Mesodermal cell (in vitro differentiated cells): ENCODE results near the gene TWNK.

Experiments
- H3K27ac ChIP-seq: 2 replicates; pipeline ENCODE4 v1.7.0; 2013; ENCODE audit warnings: mild to moderate bottlenecking, low read depth, low read length, moderate library complexity; ENCODE audit not compliant: severe bottlenecking
- H3K36me3 ChIP-seq: 2 replicates; pipeline ENCODE4 v1.7.1; 2013; ENCODE audit warnings: mild to moderate bottlenecking, low read length, moderate library complexity; ENCODE audit not compliant: control insufficient read depth, insufficient read depth
- H3K4me1 ChIP-seq: one replicate; pipeline ENCODE4 v1.7.1; 2013; ENCODE audit warnings: mild to moderate bottlenecking, low read length; ENCODE audit not compliant: insufficient read depth, control insufficient read depth, poor library complexity, severe bottlenecking
- H3K4me3 ChIP-seq: 2 replicates; pipeline ENCODE4 v1.7.0; 2013; ENCODE audit warnings: low read length, control low read depth, mild to moderate bottlenecking; ENCODE audit not compliant: insufficient read depth, poor library complexity, severe bottlenecking; ENCODE audit errors: extremely low read depth
- H3K9me3 ChIP-seq: 2 replicates; pipeline ENCODE4 v1.7.1; 2013; ENCODE audit warnings: mild to moderate bottlenecking, low read length, moderate library complexity; ENCODE audit not compliant: control insufficient read depth
- WGBS, 2 experiments: methylation state at CpG; one replicate each; pipeline ENCODE4 v1.1.5; 2013; ENCODE audit warnings: missing lambda C conversion rate in 2 of 2; ENCODE audit not compliant: insufficient coverage in 2 of 2; 5-methylcytosine and 5-hydroxymethylcytosine counted together

Gene TWNK

DNA sequence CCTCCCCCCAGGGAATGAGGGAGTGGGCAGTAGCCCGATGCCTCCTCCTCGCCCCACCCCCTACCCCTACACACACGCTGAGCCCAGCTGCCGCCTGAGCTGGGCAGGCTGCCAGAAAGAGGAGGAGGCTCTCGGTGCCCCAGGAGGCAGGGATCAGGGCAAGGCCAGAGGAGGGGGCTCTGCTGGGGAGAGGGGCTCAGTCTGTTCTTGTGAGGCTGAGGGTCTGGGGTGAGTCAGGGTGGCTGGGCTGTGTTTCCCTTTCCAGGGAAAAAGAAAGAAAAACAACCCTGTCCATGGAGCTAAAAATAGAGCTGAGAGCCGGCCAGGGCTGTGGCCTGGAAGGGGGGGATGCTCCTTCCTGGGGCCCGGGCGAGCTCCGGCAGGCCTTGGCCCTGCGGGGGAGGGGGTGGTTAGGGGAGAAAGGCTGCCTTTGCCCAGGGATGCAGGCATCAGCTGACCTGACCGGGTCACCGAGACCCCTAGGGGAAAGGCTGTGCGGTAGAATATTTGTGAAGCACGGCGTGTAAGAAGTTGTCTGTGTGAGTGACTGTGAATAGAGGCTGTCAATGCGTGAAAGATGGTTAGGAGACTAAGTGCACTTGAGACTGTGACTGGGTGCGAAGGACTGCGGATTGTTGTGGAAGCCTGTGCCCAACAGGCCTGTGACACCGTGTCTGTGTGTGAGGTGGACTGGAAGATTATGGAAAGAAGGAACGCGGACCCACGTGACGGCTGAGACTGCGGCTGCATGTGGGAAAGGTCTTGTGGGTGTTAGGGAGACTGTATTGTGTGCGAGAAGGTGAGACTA lies 11.0 kb downstream of the TWNK start:
- peak overlapping the region; percentile 96 for H3K27ac ChIP-seq
- H3K4me1 ChIP-seq: peaks cover 36% of the 10 kb centered on the region
- WGBS, 2 experiments: 8 to 13% methylated on average over 11 to 20 of the region's 25 CpGs
- no peaks in the 10 kb centered on the region for H3K9me3 ChIP-seq
- H3K36me3 ChIP-seq: peaks cover 19% of the 10 kb centered on the region
- H3K4me3 ChIP-seq: peak overlapping the region; percentile 80

DNA sequence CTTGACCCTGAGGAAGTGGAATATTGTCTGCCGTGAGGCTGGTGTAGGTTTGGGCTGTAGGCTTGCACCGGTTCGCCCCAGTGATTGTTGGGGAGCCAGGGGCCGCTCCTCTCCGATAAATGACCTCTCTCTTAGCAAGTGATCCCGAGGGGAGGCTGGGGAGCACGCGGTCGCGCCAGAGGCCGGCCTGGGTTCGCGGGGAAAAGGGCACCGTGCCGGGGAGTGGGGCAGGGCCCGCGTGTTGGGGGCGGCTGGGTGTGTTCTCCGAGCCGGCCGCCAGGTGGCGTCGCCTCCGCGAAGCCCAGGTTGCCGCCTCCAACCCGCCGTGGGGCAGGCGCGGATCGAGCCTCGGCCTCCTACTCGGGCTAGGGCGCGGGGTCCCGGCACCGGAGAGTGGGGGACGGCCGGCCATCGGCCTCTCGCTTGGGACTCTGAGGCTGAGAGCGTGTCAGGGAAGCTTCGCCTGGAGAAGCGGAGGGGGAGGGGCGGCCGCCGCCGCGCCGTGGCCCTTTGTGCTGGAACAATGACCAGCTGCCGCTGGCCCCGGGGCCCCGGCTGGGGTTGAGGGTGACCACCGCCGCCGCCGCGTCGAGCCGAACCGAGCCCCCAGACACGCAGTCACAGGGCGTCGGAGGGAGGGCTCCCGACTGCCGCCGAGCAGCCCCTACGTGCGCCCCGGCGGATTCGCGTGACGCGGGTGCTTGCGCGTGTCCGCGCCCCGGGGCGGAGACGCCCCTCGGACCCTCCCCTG lies 11.8 kb downstream of the TWNK start:
- H3K9me3 ChIP-seq: no peaks in the 10 kb centered on the region
- H3K4me3 ChIP-seq: peak overlapping the region; percentile 80
- peak overlapping the region; percentile 96 for H3K27ac ChIP-seq
- peaks cover 36% of the 10 kb centered on the region for H3K4me1 ChIP-seq
- peaks cover 20% of the 10 kb centered on the region for H3K36me3 ChIP-seq
- 1 to 2% methylated on average over 34 to 52 of the region's 83 CpGs for WGBS, 2 experiments

DNA sequence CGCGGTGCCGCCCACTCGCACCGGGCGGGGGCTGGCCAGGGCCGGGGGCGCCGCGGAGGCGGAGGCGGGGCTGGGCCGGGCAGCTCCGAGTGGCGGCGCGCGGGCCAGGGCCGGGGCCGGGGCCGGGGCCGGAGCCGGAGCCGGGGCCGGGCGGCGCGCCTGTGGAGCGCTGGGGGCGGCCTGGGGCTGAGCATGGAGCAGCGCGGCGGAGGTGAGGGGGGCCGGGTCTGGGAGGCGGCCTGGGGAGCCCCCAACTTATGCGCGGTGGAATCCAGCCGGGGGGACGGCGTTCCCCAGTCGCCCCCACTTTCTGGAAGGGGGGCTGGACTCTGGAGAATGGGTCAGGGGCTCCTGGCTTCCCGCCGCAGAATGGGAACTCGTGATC lies 12.4 kb downstream of the TWNK start, which contains the start of gene LZTS2:
Gene LZTS2, plus strand, starts transcription at position 67 of the 385 bp plus-strand sequence. CDS start 2,731 bp downstream, outside the sequence.
- 0 to 1% methylated on average over 16 to 23 of the region's 44 CpGs for WGBS, 2 experiments
- peaks cover 36% of the 10 kb centered on the region for H3K4me1 ChIP-seq

DNA sequence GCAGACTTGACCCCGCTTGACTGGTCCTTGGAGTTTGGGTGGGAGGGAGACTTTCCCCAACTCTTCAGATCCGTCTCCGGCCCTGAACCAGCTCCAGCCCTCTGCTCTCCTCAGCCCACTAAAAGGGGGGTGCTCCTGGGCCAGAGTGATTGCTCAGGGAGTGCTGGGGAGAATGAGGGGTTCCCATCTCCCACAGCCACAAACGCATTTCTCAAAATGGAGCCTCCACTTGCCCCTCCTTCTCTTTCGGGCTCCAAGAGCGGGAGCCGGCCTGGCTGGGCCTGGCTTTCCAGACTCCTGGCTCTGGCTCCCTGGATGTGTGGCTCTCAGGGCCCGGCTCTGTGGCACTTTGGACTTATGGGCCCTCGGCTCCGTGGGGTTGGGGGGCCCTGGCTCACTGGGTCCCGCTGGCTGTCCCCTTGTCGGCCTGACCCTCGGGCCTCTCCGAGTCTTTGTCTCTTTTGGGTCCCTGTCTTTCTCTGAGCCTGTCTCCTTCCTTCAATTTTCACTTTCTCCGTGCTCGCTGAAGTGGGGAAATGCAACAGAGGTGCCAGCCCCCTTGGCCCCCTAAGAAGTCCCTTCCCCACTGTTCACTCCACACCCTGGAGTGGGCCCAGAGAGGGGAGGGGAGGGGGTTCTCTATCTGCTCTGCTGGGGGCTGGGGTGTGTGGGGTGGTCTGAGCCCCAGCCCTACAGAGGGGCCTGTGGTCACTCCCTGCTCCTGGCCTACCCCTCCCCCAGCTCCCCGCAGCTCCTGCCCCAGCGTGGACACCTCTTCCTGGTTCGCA lies 13.0 kb downstream of the TWNK start:
- peaks cover 31% of the 10 kb centered on the region for H3K36me3 ChIP-seq
- H3K27ac ChIP-seq: peak overlapping the region; percentile 66
- WGBS, 2 experiments: 9 to 12% methylated on average over 9 to 13 of the region's 19 CpGs
- H3K9me3 ChIP-seq: no peaks in the 10 kb centered on the region
- peaks cover 32% of the 10 kb centered on the region for H3K4me1 ChIP-seq
- H3K4me3 ChIP-seq: peak overlapping the region; percentile 80

More for the DNA sequence above, 12.4 kb downstream of the TWNK start, which contains the start of gene LZTS2:
- peak within 1 kb of the TSS; percentile 96 for H3K27ac ChIP-seq
- H3K36me3 ChIP-seq: peaks cover 26% of the 10 kb centered on the region
- no peaks in the 10 kb centered on the region for H3K9me3 ChIP-seq
- peak within 1 kb of the TSS; percentile 80 for H3K4me3 ChIP-seq

DNA sequence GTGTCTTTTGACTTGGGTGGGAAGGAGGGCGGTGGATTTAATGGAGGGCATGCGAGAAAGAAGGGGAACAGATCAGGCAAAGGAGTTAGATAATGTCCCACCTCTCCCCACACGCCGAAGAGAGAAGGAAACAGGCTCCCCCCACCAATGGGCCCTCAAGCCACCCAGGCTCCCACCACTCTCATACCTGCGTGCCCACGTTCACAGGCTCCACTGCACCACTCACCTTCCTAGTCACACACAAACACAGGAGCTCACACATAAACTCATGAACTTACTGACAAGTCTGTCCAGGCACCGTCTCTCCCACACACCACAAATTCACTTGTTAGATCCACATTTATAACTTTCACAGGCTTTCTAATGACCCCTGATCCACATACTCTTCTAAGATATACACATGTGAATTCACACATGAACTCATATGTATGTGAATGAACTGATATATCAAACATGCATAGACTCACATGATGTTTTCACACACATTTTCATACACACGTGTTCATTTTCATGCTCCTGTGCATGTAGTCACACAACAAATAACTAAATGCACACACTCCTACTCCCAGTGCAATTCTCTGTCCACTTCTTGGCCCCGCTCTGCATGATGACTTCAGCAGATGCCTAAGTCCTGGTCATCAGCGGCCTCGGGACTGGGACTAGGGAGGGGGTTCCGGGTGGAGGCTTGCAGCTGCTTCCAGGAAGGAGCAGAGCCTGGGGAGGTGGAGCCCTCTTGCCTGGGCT lies 13.7 kb downstream of the TWNK start:
- Histone ChIP-seq H3K4me3 (peak overlapping the region; percentile 80), H3K9me3 (no peaks in the 10 kb centered on the region), H3K36me3 (peaks cover 39% of the 10 kb centered on the region), H3K27ac (no peak overlapping the region), H3K4me1 (peaks cover 26% of the 10 kb centered on the region)
- WGBS, 2 experiments: 88 to 100% methylated on average over 2 to 6 of the region's 12 CpGs

DNA sequence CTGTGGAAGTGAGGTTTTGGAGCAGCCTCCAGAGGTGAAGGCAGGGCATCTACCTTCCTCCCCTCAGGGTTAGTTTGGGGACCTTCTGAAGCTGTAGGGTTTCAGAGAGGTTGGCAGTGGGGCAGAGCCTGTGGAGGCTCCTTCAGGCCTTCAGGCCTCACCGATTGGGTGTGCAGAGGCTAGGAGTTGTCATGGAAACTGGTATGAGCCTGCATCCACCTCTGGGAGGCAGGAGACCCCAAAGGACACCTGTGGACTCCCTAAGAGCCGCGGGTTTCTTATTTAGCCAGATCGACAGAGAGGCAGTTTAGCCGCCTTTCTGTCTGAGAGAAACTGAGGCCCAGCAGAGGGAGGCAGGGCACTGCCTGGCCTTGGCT lies 14.3 kb downstream of the TWNK start:
- Histone ChIP-seq H3K36me3 (peaks cover 44% of the 10 kb centered on the region), H3K4me3 (peak overlapping the region; percentile 80), H3K27ac (no peak overlapping the region), H3K4me1 (peaks cover 23% of the 10 kb centered on the region), H3K9me3 (no peaks in the 10 kb centered on the region)
- 87 to 91% methylated on average over 5 of the region's 5 CpGs for WGBS, 2 experiments

DNA sequence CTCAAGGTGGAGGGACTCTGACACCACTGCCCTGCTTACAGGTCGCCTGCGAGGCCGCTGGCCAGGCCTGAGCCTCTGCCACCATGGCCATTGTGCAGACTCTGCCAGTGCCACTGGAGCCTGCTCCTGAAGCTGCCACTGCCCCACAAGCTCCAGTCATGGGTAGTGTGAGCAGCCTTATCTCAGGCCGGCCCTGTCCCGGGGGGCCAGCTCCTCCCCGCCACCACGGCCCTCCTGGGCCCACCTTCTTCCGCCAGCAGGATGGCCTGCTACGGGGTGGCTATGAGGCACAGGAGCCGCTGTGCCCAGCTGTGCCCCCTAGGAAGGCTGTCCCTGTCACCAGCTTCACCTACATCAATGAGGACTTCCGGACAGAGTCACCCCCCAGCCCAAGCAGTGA lies 15.1 kb downstream of the TWNK start:
- Histone ChIP-seq H3K27ac (no peak overlapping the region), H3K4me1 (peaks cover 25% of the 10 kb centered on the region), H3K9me3 (no peaks in the 10 kb centered on the region), H3K36me3 (peaks cover 53% of the 10 kb centered on the region), H3K4me3 (no peak overlapping the region)
- WGBS, 2 experiments: 90 to 92% methylated on average over 7 to 11 of the region's 11 CpGs

DNA sequence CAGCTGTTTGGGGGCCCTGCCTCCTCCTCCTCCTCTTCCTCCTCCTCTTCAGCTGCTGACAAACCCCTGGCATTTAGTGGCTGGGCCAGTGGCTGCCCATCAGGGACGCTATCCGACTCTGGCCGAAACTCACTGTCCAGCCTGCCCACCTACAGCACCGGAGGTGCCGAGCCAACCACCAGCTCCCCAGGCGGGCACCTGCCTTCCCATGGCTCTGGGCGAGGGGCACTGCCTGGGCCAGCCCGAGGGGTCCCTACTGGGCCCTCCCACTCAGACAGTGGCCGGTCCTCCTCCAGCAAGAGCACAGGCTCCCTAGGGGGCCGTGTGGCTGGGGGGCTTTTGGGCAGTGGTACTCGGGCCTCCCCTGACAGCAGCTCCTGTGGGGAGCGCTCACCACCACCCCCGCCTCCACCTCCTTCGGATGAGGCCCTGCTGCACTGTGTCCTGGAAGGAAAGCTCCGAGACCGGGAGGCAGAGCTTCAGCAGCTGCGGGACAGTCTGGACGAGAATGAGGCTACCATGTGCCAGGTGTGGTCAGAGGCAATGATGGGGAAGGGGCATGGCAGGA lies 16.4 kb downstream of the TWNK start:
- no peak overlapping the region for H3K27ac ChIP-seq
- H3K4me3 ChIP-seq: no peak overlapping the region
- no peaks in the 10 kb centered on the region for H3K9me3 ChIP-seq
- H3K36me3 ChIP-seq: peaks cover 53% of the 10 kb centered on the region
- 95 to 97% methylated on average over 17 of the region's 18 CpGs for WGBS, 2 experiments
- H3K4me1 ChIP-seq: peaks cover 32% of the 10 kb centered on the region

DNA sequence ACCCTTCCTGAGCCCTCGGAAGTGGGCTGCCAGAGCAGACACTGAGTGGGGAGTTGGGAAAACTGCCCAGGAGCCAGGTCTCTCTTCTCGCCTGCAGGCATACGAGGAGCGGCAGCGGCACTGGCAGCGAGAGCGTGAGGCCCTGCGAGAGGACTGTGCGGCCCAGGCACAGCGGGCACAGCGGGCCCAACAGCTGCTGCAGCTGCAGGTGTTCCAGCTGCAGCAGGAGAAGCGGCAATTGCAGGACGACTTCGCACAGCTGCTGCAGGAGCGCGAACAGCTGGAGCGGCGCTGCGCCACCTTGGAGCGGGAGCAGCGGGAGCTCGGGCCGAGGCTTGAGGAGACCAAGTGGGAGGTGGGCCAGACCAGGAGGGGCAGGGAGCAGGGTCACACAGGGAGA lies 18.0 kb downstream of the TWNK start:
- H3K4me3 ChIP-seq: no peak overlapping the region
- 97 to 99% methylated on average over 18 to 23 of the region's 23 CpGs for WGBS, 2 experiments
- H3K36me3 ChIP-seq: peaks cover 53% of the 10 kb centered on the region
- peaks cover 33% of the 10 kb centered on the region for H3K4me1 ChIP-seq
- H3K27ac ChIP-seq: no peak overlapping the region
- no peaks in the 10 kb centered on the region for H3K9me3 ChIP-seq
